PFSK-1 (cell line): ENCODE data around the gene DGKZ.

ENCODE experiments used
- FOXP2 ChIP-seq: optimal IDR thresholded peaks from 2 replicates; pipeline ENCODE3; 2011; ENCODE audit warnings: borderline replicate concordance, control low read depth, inconsistent platforms; ENCODE audit not compliant: insufficient read depth; ENCODE audit errors: extremely low read length, extremely low read depth
- POLR2AphosphoS5 ChIP-seq: IDR thresholded peaks from 2 replicates; pipeline ENCODE4 v1.6.1; 2012; ENCODE audit warnings: low read depth, mild to moderate bottlenecking, control low read depth, low read length, moderate library complexity
- SIN3A ChIP-seq: IDR thresholded peaks from 2 replicates; pipeline ENCODE4 v1.6.1; 2012; ENCODE audit warnings: mild to moderate bottlenecking, low read length, moderate library complexity, borderline replicate concordance; ENCODE audit not compliant: insufficient read depth
- TAF1 ChIP-seq: IDR thresholded peaks from 2 replicates; pipeline ENCODE4 v1.6.1; 2012; ENCODE audit warnings: low read length, control low read depth, borderline replicate concordance; ENCODE audit not compliant: insufficient read depth
- TF ChIP-seq, protein P1 (sequence below), 2 experiments: IDR thresholded peaks; 2 replicates each; pipeline versions ENCODE4 v1.6.1 to v1.8.0; 2011 to 2012; ENCODE audit warnings: low read depth in 2 of 2, low read length in 2 of 2, control low read depth in 1 of 2, inconsistent platforms in 1 of 2, mild to moderate bottlenecking in 1 of 2, moderate library complexity in 1 of 2; ENCODE audit not compliant: insufficient read depth in 1 of 2

DGKZ gene

DNA sequence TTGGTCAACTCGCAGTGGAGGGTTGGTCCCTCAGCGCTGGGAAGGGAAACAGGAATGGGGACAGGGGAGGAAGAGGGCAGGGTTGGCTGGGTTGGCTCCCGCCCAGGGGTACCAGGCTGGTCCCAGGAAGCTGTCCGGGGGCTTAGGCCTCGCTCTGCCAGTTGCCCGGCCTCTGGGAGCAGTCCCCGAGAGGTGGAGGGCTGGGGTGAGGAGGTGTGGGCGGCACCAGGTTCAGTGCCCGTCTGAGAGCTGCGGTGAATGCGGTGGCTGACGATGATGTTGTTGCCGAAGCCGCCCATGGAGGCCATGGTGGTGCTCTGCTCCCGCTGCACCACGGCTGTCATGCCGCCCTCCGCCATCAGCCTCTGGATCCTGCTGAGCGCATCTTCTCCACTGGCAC lies 50.3 kb downstream of the DGKZ start:
- TF ChIP-seq TAF1 = no peak
- no peak for TF ChIP-seq POLR2AphosphoS5
- TF ChIP-seq SIN3A = no peak
- TF ChIP-seq, protein P1, sequence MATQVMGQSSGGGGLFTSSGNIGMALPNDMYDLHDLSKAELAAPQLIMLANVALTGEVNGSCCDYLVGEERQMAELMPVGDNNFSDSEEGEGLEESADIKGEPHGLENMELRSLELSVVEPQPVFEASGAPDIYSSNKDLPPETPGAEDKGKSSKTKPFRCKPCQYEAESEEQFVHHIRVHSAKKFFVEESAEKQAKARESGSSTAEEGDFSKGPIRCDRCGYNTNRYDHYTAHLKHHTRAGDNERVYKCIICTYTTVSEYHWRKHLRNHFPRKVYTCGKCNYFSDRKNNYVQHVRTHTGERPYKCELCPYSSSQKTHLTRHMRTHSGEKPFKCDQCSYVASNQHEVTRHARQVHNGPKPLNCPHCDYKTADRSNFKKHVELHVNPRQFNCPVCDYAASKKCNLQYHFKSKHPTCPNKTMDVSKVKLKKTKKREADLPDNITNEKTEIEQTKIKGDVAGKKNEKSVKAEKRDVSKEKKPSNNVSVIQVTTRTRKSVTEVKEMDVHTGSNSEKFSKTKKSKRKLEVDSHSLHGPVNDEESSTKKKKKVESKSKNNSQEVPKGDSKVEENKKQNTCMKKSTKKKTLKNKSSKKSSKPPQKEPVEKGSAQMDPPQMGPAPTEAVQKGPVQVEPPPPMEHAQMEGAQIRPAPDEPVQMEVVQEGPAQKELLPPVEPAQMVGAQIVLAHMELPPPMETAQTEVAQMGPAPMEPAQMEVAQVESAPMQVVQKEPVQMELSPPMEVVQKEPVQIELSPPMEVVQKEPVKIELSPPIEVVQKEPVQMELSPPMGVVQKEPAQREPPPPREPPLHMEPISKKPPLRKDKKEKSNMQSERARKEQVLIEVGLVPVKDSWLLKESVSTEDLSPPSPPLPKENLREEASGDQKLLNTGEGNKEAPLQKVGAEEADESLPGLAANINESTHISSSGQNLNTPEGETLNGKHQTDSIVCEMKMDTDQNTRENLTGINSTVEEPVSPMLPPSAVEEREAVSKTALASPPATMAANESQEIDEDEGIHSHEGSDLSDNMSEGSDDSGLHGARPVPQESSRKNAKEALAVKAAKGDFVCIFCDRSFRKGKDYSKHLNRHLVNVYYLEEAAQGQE (IDR thresholded peaks at IDR 0.05; ENCODE audit: insufficient read depth in 1 of 2, low read depth in 2 of 2, low read length in 2 of 2) = no peak
- TF ChIP-seq FOXP2 = no peak

GRCh38 chr11:46402957-46403902 lies 56.0 kb downstream of the DGKZ start:
- TF ChIP-seq TAF1 = no peak

- TF ChIP-seq TAF1 (no peak), FOXP2 (no peak), POLR2AphosphoS5 (no peak), SIN3A (no peak)
- TF ChIP-seq, protein P1 (IDR thresholded peaks at IDR 0.05; ENCODE audit: insufficient read depth in 1 of 2, low read depth in 2 of 2, low read length in 2 of 2) = no peak
These were observed 57.3 kb downstream of the DGKZ start for GRCh38 chr11:46404476-46405017.

DNA sequence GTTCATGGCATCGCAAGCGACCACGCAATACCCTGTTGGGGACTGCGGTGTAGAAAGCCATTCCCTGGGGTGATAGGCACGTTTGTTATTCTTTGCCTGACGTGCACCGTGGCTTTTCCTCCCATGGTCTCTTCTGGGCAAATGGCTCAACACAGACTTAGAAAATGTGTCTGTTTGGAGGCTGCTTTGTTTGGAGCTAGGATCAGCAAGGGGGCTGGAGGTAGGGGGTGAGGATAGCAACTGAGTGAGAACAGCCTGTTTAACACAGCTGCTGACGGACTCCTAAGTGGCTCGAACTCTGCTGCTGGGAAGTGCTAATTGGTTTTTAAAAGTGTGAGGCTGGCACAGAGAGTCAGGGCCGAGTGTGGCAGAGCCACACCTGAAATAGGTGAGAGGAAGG lies 60.4 kb downstream of the DGKZ start:
- TF ChIP-seq FOXP2 = no peak
- TF ChIP-seq, protein P1 (IDR thresholded peaks at IDR 0.05; ENCODE audit: insufficient read depth in 1 of 2, low read depth in 2 of 2, low read length in 2 of 2) = no peak
- TF ChIP-seq TAF1 = no peak
- no peak for TF ChIP-seq SIN3A
- no peak for TF ChIP-seq POLR2AphosphoS5

GRCh38 chr11:46408407-46408986 lies 61.2 kb downstream of the DGKZ start:
- no peak for TF ChIP-seq FOXP2

DNA sequence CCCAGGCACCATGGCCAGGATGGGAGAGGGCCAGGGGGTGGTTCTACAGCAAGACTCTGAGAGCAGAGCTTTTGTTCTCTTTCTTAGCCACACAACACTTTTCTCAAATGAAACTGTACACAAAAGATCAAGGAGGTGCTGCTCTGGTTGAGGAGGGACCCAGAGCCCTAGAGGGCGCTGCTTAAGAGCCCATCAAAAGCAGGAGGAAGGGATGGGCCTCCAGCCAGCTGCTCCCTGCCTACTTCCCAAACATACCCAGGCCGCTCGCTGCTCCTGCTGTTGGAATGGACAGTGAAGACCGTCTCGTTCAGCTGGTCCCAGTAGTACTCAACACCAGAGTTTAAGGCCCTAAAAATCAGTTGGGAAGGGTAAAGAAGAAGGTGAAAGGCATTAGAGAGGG lies 62.8 kb downstream of the DGKZ start:
- TF ChIP-seq TAF1 (no peak), POLR2AphosphoS5 (no peak), FOXP2 (no peak), SIN3A (no peak)
- TF ChIP-seq, protein P1 (IDR thresholded peaks at IDR 0.05; ENCODE audit: insufficient read depth in 1 of 2, low read depth in 2 of 2, low read length in 2 of 2) = no peak
